HEK293 (cell line): ENCODE results near the gene PCSK6.

Experiments
- CTCF ChIA-PET: fragments of 350-600 bp; formaldehyde crosslinking; extraction: SDS; loops from one replicate; lab custom pipeline; 2021; ENCODE audit warnings: antibody characterized with exemption; lab: Yijun Ruan, JAX
- POLR2A ChIA-PET: fragments of 300-600 bp; formaldehyde crosslinking; extraction: SDS; loops from one replicate; lab custom pipeline; 2020; ENCODE audit warnings: antibody characterized with exemption, inconsistent platforms; lab: Yijun Ruan, JAX
- H3K27ac ChIP-seq: fragments of 200-500 bp; sonication (Bioruptor generic); 2 replicates; pipeline ENCODE4 v1.5.1; 2014; ENCODE audit warnings: low read depth, low read length, control low read depth, inconsistent platforms; ENCODE audit errors: extremely low read depth
- H3K36me3 ChIP-seq, 2 experiments: fragments of 200-500 bp in 1 of 2; sonication (Bioruptor generic) in 1 of 2; 1 replicate in 1 of 2; 2 replicates in 1 of 2; pipeline ENCODE4 v1.5.1; 2014 to 2017; ENCODE audit warnings: inconsistent platforms in 2 of 2, low read length in 2 of 2; ENCODE audit not compliant: control insufficient read depth in 2 of 2, insufficient read depth in 1 of 2
- H3K4me1 ChIP-seq: fragments of 200-500 bp; sonication (Bioruptor generic); 2 replicates; pipeline ENCODE4 v1.5.1; 2014; ENCODE audit warnings: mild to moderate bottlenecking, low read length, inconsistent platforms; ENCODE audit not compliant: control insufficient read depth, insufficient read depth
- H3K4me3 ChIP-seq: 2 replicates; pipeline ENCODE4 v1.5.1; 2011; ENCODE audit warnings: low read depth, mild to moderate bottlenecking, control low read depth, low read length, moderate library complexity
- H3K9me3 ChIP-seq: fragments of 200-500 bp; sonication (Bioruptor generic); 2 replicates; pipeline ENCODE4 v1.5.1; 2014; ENCODE audit warnings: low read depth, low read length, inconsistent platforms; ENCODE audit not compliant: control insufficient read depth, insufficient read depth
- KLF16 ChIP-seq: fragments of 450-650 bp; formaldehyde crosslinking; IDR thresholded peaks from 2 replicates; pipeline ENCODE4 v1.5.1; 2017; ENCODE audit warnings: missing biosample characterization, missing genetic modification characterization
- KLF9 ChIP-seq: fragments of 450-650 bp; formaldehyde crosslinking; IDR thresholded peaks from 2 replicates; pipeline ENCODE4 v1.5.1; 2016; ENCODE audit warnings: missing biosample characterization, missing genetic modification characterization, low read depth
- ZFP69B ChIP-seq: fragments of 450-650 bp; formaldehyde crosslinking; IDR thresholded peaks from 2 replicates; pipeline ENCODE4 v1.5.1; 2016; ENCODE audit warnings: missing biosample characterization, missing genetic modification characterization
- ZNF2 ChIP-seq: fragments of 450-650 bp; formaldehyde crosslinking; IDR thresholded peaks from 2 replicates; pipeline ENCODE4 v1.5.1; 2016; ENCODE audit warnings: missing biosample characterization, missing genetic modification characterization
- ZNF24 ChIP-seq: fragments of 450-650 bp; formaldehyde crosslinking; IDR thresholded peaks from 2 replicates; pipeline ENCODE4 v1.5.1; 2016; ENCODE audit warnings: missing biosample characterization, missing genetic modification characterization
- ZNF302 ChIP-seq: fragments of 450-650 bp; formaldehyde crosslinking; IDR thresholded peaks from 2 replicates; pipeline ENCODE4 v1.5.1; 2016; ENCODE audit warnings: missing biosample characterization, missing genetic modification characterization, low read depth
- ZNF37A ChIP-seq: fragments of 450-650 bp; IDR thresholded peaks from 2 replicates; pipeline ENCODE4 v1.5.1; 2018; ENCODE audit warnings: missing biosample characterization, missing genetic modification characterization
- ZNF394 ChIP-seq: fragments of 450-650 bp; formaldehyde crosslinking; IDR thresholded peaks from 2 replicates; pipeline ENCODE4 v1.5.1; 2016; ENCODE audit warnings: missing biosample characterization, missing genetic modification characterization, mild to moderate bottlenecking, moderate library complexity, borderline replicate concordance
- ZNF423 ChIP-seq: fragments of 450-650 bp; formaldehyde crosslinking; IDR thresholded peaks from 2 replicates; pipeline ENCODE4 v1.5.1; 2016; ENCODE audit warnings: missing biosample characterization, missing genetic modification characterization
- ZNF529 ChIP-seq: fragments of 450-650 bp; formaldehyde crosslinking; IDR thresholded peaks from 2 replicates; pipeline ENCODE4 v1.5.1; 2017; ENCODE audit warnings: missing genetic modification characterization, missing biosample characterization; ENCODE audit not compliant: insufficient replicate concordance
- ZNF549 ChIP-seq: fragments of 450-650 bp; IDR thresholded peaks from 2 replicates; pipeline ENCODE4 v1.5.1; 2018; ENCODE audit warnings: missing biosample characterization, missing genetic modification characterization, mild to moderate bottlenecking, inconsistent platforms, moderate library complexity
- ZNF626 ChIP-seq: fragments of 450-650 bp; sonication (Bioruptor Pico); formaldehyde crosslinking; IDR thresholded peaks from 2 replicates; pipeline ENCODE4 v1.5.1; 2018; ENCODE audit warnings: missing biosample characterization, missing genetic modification characterization, inconsistent platforms
- ZNF707 ChIP-seq: fragments of 450-650 bp; formaldehyde crosslinking; IDR thresholded peaks from 2 replicates; pipeline ENCODE4 v1.5.1; 2016; ENCODE audit warnings: missing biosample characterization, missing genetic modification characterization
- TF ChIP-seq, protein P1 (sequence below): fragments of 450-650 bp; formaldehyde crosslinking; IDR thresholded peaks from 2 replicates; pipeline ENCODE4 v1.5.1; 2016; ENCODE audit warnings: missing biosample characterization, missing genetic modification characterization
- TF ChIP-seq, protein P2 (sequence below): fragments of 450-650 bp; formaldehyde crosslinking; IDR thresholded peaks from 2 replicates; pipeline ENCODE4 v1.5.0; 2017; ENCODE audit warnings: missing biosample characterization, missing genetic modification characterization, borderline replicate concordance
- TF ChIP-seq, protein P3 (sequence below): fragments of 450-650 bp; formaldehyde crosslinking; IDR thresholded peaks from 2 replicates; pipeline ENCODE4 v1.5.1; 2016; ENCODE audit warnings: missing biosample characterization, missing genetic modification characterization

The PCSK6 gene

DNA sequence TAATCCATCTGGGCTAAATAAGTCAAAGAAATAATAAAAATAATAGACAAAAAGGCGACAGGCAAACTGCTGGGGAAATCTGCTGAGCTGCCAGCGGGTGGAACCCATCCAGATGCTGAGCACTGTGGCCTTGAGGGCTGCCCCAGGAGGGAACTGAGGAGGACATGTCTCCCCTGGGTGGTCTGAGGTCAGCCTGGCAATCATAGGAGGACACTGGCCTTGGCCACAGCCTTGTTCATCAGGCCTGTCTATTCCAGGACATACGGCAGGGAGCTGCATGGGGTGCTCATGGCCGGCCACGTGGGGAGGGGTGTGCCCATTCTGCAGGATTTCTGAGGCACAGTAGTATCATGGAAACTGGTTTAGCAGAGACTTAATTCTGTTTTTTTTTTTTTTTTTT lies 173.0 kb downstream of the PCSK6 start:
- H3K4me1 ChIP-seq, result no peaks in the 10 kb centered on the region
- no peak overlapping the region for H3K4me3 ChIP-seq
- ChIA-PET CTCF (interaction anchor here (0.7 to 2.3 kb wide), 4 partner anchors 11 to 23 kb away, joined by 3 to 15 read pairs (median 3); no protein-coding TSS in a partner anchor), POLR2A (no interaction called here)
- no peaks in the 10 kb centered on the region for H3K9me3 ChIP-seq
- H3K27ac ChIP-seq, result no peak overlapping the region
- no peak for TF ChIP-seq ZNF529
- no peak for TF ChIP-seq ZFP69B (tag by site-specific recombination)
- no peak for TF ChIP-seq ZNF549 (tag by site-specific recombination)
- TF ChIP-seq ZNF24 (tag by site-specific recombination), result no peak
- peaks cover 13 to 62% of the 10 kb centered on the region in 2 experiments; a peak in 2 of 3 replicates for H3K36me3 ChIP-seq

DNA sequence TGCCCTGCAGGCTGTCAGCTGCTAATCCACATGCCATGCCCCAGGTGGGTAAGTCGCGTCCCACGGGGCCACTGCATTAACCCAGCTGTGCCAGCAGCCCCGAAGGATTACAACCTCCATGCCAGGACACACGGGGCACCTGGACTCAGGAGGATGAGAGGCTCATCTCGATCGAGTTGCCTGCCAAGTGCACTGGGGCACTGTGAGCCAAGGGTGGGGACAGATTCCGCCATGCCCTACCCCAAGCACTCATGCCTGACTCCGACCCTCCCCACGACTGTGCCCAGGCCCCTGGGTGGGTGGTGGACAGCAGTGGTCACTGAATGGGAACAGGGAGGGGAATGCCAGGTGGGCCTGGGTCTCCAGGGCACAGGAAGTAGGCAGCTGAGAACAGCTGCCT lies 173.8 kb downstream of the PCSK6 start:
- Histone ChIP-seq H3K36me3 (peaks cover 13 to 55% of the 10 kb centered on the region in 2 experiments; a peak in 2 of 3 replicates), H3K4me3 (no peak overlapping the region), H3K4me1 (no peaks in the 10 kb centered on the region), H3K9me3 (no peaks in the 10 kb centered on the region), H3K27ac (no peak overlapping the region)
- CTCF ChIA-PET, result interaction anchor here (0.6 to 2.3 kb wide), 3 partner anchors 14 to 26 kb away, joined by 3 to 15 read pairs (median 4); no protein-coding TSS in a partner anchor
- no peak for TF ChIP-seq ZNF394 (tag by site-specific recombination)
- no peak for TF ChIP-seq KLF9 (tag by site-specific recombination)
- no peak for TF ChIP-seq ZNF2 (tag by site-specific recombination)
- TF ChIP-seq ZNF707 (tag by site-specific recombination), result no peak
- TF ChIP-seq, protein P1, sequence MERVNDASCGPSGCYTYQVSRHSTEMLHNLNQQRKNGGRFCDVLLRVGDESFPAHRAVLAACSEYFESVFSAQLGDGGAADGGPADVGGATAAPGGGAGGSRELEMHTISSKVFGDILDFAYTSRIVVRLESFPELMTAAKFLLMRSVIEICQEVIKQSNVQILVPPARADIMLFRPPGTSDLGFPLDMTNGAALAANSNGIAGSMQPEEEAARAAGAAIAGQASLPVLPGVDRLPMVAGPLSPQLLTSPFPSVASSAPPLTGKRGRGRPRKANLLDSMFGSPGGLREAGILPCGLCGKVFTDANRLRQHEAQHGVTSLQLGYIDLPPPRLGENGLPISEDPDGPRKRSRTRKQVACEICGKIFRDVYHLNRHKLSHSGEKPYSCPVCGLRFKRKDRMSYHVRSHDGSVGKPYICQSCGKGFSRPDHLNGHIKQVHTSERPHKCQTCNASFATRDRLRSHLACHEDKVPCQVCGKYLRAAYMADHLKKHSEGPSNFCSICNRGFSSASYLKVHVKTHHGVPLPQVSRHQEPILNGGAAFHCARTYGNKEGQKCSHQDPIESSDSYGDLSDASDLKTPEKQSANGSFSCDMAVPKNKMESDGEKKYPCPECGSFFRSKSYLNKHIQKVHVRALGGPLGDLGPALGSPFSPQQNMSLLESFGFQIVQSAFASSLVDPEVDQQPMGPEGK, result no peak
- TF ChIP-seq, protein P2, sequence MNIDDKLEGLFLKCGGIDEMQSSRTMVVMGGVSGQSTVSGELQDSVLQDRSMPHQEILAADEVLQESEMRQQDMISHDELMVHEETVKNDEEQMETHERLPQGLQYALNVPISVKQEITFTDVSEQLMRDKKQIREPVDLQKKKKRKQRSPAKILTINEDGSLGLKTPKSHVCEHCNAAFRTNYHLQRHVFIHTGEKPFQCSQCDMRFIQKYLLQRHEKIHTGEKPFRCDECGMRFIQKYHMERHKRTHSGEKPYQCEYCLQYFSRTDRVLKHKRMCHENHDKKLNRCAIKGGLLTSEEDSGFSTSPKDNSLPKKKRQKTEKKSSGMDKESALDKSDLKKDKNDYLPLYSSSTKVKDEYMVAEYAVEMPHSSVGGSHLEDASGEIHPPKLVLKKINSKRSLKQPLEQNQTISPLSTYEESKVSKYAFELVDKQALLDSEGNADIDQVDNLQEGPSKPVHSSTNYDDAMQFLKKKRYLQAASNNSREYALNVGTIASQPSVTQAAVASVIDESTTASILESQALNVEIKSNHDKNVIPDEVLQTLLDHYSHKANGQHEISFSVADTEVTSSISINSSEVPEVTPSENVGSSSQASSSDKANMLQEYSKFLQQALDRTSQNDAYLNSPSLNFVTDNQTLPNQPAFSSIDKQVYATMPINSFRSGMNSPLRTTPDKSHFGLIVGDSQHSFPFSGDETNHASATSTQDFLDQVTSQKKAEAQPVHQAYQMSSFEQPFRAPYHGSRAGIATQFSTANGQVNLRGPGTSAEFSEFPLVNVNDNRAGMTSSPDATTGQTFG (tag by site-specific recombination), result no peak
- TF ChIP-seq ZNF626 (tag by site-specific recombination), result no peak
- TF ChIP-seq ZNF37A (tag by site-specific recombination), result no peak
- TF ChIP-seq KLF16, result no peak
- TF ChIP-seq, protein P3, sequence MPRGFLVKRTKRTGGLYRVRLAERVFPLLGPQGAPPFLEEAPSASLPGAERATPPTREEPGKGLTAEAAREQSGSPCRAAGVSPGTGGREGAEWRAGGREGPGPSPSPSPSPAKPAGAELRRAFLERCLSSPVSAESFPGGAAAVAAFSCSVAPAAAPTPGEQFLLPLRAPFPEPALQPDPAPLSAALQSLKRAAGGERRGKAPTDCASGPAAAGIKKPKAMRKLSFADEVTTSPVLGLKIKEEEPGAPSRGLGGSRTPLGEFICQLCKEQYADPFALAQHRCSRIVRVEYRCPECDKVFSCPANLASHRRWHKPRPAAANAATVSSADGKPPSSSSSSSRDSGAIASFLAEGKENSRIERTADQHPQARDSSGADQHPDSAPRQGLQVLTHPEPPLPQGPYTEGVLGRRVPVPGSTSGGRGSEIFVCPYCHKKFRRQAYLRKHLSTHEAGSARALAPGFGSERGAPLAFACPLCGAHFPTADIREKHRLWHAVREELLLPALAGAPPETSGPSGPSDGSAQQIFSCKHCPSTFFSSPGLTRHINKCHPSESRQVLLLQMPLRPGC, result no peak
- no peak for TF ChIP-seq ZNF302
- TF ChIP-seq ZNF423, result no peak
- POLR2A ChIA-PET, result no interaction called here
